GM10266 (cell line): ENCODE measurements around the gene GPR132.
A peak's percentile ranks its signal among the peaks of the same experiment; 100 is the strongest.
"Not testable (repeated sequence)": the region's sequence is repeated elsewhere in the genome, so short reads cannot be mapped to it uniquely, and the experiment has no call there.

ENCODE experiments used
- DNase-seq: peaks from one replicate; pipeline ENCODE4 v3.0.0; 2012; ENCODE audit errors: extremely low spot score
- CTCF ChIP-seq: IDR thresholded peaks from 2 replicates; pipeline ENCODE4 v1.5.1; 2012; ENCODE audit warnings: mild to moderate bottlenecking, low read depth; ENCODE audit not compliant: control insufficient read depth, insufficient read depth; ENCODE audit errors: missing control alignments

GPR132 gene

GRCh38 chr14:105030194-105030593, 35.0 kb downstream of the GPR132 start:
- TF ChIP-seq CTCF, result no peak
- no peak for DNase-seq

- no peak for DNase-seq
- no peak for TF ChIP-seq CTCF
Observed at GRCh38 chr14:105029402-105029801, 35.8 kb downstream of the GPR132 start.

GRCh38 chr14:105028251-105028927, 36.8 kb downstream of the GPR132 start:
- no peak for DNase-seq
- no peak for TF ChIP-seq CTCF

GRCh38 chr14:105027718-105028117, 37.5 kb downstream of the GPR132 start:
- not testable (repeated sequence) for DNase-seq

GRCh38 chr14:105026802-105027563, 38.2 kb downstream of the GPR132 start:
- no peak for TF ChIP-seq CTCF
- peak; percentile 61 for DNase-seq

GRCh38 chr14:105026033-105026785, 39.0 kb downstream of the GPR132 start:
- peak; percentile 76 for DNase-seq
- TF ChIP-seq CTCF, result no peak

GRCh38 chr14:105025429-105025828, 39.8 kb downstream of the GPR132 start:
- DNase-seq, result no peak
- TF ChIP-seq CTCF, result no peak
